Tibial nerve (tissue), 4 donors: ENCODE results near the gene NKAIN2.

Experiments used
- EP300 ChIP-seq, 2 donors: sonication (generic); formaldehyde crosslinking; IDR thresholded peaks; one replicate each; pipeline ENCODE4 v1.6.1; 2017; ENCODE audit warnings: antibody characterized with exemption in 2 of 2, mild to moderate bottlenecking in 1 of 2
- POLR2A ChIP-seq, 2 donors: fragments of 450-650 bp; IDR thresholded peaks; one replicate each; pipeline ENCODE4 v1.6.1; 2017; ENCODE audit warnings: antibody characterized with exemption in 2 of 2, mild to moderate bottlenecking in 2 of 2, moderate library complexity in 2 of 2
- TF ChIP-seq, protein P1 (sequence below), 5 experiments: fragments of 200-600 bp in 3 of 5; fragments of 450-650 bp in 2 of 5; sonication (generic) in 3 of 5; IDR thresholded peaks; one replicate each; pipeline ENCODE4 v1.5.1; 2016 to 2019; ENCODE audit warnings: antibody characterized with exemption in 5 of 5, mild to moderate bottlenecking in 3 of 5, moderate library complexity in 2 of 5

DNA sequence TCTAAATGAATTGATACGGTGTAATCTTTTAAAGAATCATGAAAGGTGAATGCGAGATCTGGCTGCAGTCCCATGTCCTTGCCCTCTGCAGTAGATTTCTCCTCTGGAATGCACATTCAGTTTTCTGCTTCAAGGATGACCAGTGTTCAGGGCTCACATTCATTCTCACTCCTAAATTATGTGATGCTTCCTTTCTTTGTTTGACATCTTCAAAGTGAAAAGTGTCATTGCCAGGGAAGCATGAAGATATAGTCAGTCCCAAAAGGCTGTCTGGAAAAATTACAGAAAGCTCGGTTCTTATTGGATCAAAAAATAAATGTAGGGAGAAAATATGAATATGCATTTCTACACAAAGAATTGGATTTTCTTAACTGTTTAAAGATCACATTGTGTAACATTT lies 395.6 kb downstream of the NKAIN2 start:
- TF ChIP-seq, protein P1, sequence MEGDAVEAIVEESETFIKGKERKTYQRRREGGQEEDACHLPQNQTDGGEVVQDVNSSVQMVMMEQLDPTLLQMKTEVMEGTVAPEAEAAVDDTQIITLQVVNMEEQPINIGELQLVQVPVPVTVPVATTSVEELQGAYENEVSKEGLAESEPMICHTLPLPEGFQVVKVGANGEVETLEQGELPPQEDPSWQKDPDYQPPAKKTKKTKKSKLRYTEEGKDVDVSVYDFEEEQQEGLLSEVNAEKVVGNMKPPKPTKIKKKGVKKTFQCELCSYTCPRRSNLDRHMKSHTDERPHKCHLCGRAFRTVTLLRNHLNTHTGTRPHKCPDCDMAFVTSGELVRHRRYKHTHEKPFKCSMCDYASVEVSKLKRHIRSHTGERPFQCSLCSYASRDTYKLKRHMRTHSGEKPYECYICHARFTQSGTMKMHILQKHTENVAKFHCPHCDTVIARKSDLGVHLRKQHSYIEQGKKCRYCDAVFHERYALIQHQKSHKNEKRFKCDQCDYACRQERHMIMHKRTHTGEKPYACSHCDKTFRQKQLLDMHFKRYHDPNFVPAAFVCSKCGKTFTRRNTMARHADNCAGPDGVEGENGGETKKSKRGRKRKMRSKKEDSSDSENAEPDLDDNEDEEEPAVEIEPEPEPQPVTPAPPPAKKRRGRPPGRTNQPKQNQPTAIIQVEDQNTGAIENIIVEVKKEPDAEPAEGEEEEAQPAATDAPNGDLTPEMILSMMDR (IDR thresholded peaks at IDR 0.05) = no peak
- TF ChIP-seq POLR2A (IDR thresholded peaks at IDR 0.05) (no peak), EP300 (IDR thresholded peaks at IDR 0.05) (no peak)
